HG03196 (cell line): ENCODE data around the gene CORO1A.
"Not testable (repeated sequence)": the region's sequence is repeated elsewhere in the genome, so short reads cannot be mapped to it uniquely, and the experiment has no call there.

Experiments used
- ATAC-seq: cut with Tn5 transposase; IDR thresholded peaks from one replicate; pipeline ENCODE4 v1.9.1; 2021; ENCODE audit not compliant: unreplicated experiment

CORO1A gene

GRCh38 chr16:30199608-30200343, 16.4 kb downstream of the CORO1A start:
- ATAC-seq, result not testable (repeated sequence)

- not testable (repeated sequence) for ATAC-seq
These were observed 22.3 kb downstream of the CORO1A start for GRCh38 chr16:30205541-30206236.

DNA sequence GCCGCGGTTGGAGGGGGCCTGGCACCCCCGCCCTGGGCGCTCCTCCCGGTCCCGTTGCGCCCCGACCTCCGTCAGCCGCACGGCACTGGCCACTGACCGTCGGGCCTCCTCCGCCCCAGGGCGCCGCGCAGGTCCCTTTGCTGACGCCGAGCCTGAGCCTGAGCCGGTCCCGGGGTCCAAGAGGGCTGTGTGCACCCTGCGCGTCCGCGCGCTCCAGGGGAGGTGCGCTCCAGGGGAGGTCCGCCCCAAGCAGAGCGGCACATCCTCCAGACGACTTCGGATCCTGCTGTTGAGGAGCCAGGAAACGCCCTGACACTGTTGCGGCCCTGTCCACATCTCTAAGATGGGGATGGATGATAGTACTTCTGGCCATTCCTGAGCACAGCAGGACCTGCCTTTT, 22.9 kb downstream of the CORO1A start:
- ATAC-seq, result not testable (repeated sequence)

GRCh38 chr16:30207063-30207704, 23.8 kb downstream of the CORO1A start:
- not testable (repeated sequence) for ATAC-seq

DNA sequence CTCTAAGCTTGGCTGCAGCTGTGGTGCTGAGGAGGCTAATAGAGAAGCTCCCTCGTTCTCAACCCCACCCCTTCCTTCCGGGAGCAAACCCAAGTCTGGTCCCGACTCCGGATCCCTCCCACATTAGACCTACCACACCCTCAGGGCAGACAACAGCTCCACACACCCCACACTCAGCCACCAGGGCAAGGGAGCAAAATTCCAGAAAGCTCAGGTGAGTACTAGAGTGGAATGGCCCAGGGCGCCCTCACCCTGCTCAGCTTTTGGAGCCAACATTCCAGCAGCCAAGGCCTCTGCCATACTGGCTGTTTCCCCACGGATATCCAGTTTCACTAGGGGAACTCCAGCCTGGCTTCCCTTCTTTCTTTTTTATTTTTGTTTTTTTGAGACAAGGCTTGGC, 25.6 kb downstream of the CORO1A start:
- ATAC-seq, result not testable (repeated sequence)

DNA sequence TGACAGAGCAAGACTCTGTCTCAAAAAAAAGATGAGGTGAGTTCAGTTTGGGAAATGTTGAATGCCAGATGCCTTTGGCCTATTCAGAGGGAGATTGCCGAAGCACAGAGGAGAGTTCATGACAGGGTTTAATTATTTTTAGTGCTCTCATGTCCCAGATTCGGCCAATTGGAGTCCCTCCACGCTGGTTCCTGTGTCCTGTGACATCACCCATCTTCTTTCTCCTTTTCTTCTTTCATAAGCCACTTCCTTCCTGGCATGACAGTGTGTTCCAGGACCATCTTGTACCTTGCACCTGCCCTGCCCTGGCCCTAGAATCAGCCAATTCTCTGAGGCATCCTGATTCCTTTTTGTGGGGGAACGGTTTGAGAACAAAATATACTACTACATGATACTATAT, 28.0 kb downstream of the CORO1A start:
- ATAC-seq, result not testable (repeated sequence)

GRCh38 chr16:30217082-30217481, 33.7 kb downstream of the CORO1A start:
- not testable (repeated sequence) for ATAC-seq
